ENCODE data around the gene WFIKKN1.
A peak's percentile ranks its signal among the peaks of the same experiment; 100 is the strongest.

GRCh38 chr16:588889-589657 lies 41.7 kb upstream of the WFIKKN1 start:
- no peak for TF ChIP-seq CTCF (IDR thresholded peaks at IDR 0.05)
- peak; percentile 95 to 98 for TF ChIP-seq POLR2A (IDR thresholded peaks at IDR 0.05)
